Measurements from ENCODE around the gene CAMSAP1.

DNA sequence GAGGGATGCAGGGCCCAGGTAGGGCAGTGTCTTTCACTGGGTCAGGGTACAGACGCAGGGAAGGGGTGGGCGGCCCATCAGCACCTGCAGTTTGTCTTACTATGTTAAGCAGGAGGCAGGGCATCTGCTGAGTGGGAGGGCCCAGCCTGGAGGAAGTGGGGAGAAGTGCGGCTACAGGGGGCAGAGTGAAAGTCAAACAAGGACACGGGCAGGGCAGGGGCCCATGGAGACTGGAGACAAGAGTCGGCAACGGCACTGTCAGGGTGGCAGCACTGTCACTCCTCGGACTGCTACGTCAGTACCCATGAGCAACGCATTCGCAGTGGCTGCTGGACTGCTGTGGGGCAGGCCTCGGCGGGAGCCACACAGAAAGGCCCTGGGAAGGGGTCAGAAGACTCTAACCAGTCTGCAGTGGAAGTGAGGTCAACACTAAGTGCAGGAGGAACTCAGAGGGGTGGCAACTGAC, 19.7 kb downstream of the CAMSAP1 start:
- TF ChIP-seq CTCF (IDR thresholded peaks at IDR 0.05) (no peak), POLR2A (IDR thresholded peaks at IDR 0.05) (no peak)
